Breast epithelium (tissue), 3 donors: Measurements from ENCODE around the gene ADCY1.

Experiments
- POLR2AphosphoS5 ChIP-seq, 3 donors: sonication (generic); formaldehyde crosslinking; IDR thresholded peaks; one replicate each; pipeline ENCODE4 v1.6.1; 2017; ENCODE audit warnings: antibody characterized with exemption in 3 of 3
- TF ChIP-seq, protein P1 (sequence below), 3 donors: fragments of 450-650 bp; IDR thresholded peaks; one replicate each; pipeline ENCODE4 v1.5.1; 2016 to 2017; ENCODE audit warnings: antibody characterized with exemption in 3 of 3, mild to moderate bottlenecking in 3 of 3, moderate library complexity in 3 of 3

- TF ChIP-seq, protein P1, sequence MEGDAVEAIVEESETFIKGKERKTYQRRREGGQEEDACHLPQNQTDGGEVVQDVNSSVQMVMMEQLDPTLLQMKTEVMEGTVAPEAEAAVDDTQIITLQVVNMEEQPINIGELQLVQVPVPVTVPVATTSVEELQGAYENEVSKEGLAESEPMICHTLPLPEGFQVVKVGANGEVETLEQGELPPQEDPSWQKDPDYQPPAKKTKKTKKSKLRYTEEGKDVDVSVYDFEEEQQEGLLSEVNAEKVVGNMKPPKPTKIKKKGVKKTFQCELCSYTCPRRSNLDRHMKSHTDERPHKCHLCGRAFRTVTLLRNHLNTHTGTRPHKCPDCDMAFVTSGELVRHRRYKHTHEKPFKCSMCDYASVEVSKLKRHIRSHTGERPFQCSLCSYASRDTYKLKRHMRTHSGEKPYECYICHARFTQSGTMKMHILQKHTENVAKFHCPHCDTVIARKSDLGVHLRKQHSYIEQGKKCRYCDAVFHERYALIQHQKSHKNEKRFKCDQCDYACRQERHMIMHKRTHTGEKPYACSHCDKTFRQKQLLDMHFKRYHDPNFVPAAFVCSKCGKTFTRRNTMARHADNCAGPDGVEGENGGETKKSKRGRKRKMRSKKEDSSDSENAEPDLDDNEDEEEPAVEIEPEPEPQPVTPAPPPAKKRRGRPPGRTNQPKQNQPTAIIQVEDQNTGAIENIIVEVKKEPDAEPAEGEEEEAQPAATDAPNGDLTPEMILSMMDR (IDR thresholded peaks at IDR 0.05), result no peak
- TF ChIP-seq POLR2AphosphoS5 (IDR thresholded peaks at IDR 0.05), result no peak
Measured at GRCh38 chr7:45574669-45575500, 717 bp downstream of the ADCY1 start.
